GM13976 (cell line): ENCODE data around the gene KRT3.

ENCODE experiments used
- DNase-seq: peaks from one replicate; pipeline ENCODE4 v3.0.0; 2012; ENCODE audit warnings: low spot score
- CTCF ChIP-seq: IDR thresholded peaks from 2 replicates; pipeline ENCODE4 v1.5.1; 2012; ENCODE audit warnings: borderline replicate concordance, mild to moderate bottlenecking; ENCODE audit not compliant: insufficient read depth; ENCODE audit errors: extremely low read depth, missing control alignments, control extremely low read depth
- in situ Hi-C: fragments of 300-500 bp; cut with MboI; formaldehyde crosslinking; loops from one replicate; pipeline ENCODE4 v1.12.0; 2022; ENCODE audit warnings: low sequenced_read_pairs, mixed read lengths, inconsistent platforms; ENCODE audit not compliant: unreplicated experiment

Gene KRT3

DNA sequence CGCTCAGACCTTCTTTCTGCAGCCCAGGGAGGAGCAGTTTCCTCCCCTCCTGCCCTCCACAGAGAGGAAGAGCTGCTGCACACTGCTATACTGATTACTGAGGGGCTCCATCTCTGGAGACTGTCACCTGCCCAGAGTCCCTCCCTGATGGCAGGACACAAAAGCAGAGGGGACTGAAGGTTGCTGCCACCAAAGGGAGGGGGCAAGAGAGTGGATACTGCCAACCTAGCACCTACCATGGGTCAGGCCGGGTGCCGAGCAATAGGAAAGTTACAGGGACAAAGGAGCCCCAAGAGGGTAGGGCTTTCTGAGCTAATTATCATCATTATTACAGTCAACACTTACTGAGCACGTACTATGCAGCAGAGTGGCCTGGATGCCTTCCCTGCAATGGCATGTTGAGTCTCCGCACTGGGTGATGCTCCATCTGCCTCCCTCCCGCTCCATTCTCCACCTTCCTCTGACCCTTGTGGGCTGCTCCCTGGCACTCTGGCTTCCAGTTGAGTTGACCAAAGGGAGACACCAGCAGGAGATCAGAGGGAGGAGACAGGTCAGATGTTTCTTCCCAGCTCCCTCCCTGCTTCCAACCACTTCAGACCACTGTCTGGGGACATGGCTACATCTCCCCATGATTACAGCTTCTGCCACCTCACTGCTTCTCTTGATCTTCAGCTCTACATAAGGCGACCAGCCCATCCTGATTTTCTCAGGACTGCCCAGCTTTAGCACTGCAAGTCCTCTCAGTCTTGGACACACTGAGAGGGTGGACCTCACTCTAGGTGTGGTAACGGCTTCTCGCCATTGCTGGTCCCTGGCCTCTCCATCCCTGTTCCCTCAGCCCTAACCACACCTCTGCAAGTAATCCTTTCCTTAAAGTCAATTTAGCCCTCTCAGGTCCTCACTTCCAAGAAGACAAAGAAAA lies 40.8 kb upstream of the KRT3 start:
- no peak for TF ChIP-seq CTCF
- DNase-seq, result no peak
- in situ Hi-C loops, result no loop called here

DNA sequence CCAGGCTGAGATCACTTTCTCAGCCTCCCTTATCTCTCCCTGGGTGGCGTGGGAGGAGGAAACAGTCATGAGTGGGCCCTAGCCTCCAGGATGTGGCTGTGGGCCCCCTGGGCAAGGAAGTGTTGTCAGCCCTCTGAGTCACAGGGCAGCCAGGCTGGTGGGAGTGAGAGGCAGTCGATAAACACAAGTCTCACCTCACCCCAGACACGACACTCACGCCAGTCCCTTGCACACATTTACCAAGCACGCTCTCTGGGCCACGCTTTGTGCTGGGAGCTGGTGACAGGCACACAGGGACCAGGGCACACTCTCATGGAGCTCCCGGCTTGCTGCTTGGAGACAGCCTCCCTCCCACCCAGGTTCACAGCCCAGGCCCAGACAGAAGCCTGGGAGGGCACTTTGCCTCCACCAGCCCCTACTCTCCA lies 40.1 kb upstream of the KRT3 start:
- DNase-seq, result no peak
- in situ Hi-C loops, result no loop called here
- TF ChIP-seq CTCF, result no peak

DNA sequence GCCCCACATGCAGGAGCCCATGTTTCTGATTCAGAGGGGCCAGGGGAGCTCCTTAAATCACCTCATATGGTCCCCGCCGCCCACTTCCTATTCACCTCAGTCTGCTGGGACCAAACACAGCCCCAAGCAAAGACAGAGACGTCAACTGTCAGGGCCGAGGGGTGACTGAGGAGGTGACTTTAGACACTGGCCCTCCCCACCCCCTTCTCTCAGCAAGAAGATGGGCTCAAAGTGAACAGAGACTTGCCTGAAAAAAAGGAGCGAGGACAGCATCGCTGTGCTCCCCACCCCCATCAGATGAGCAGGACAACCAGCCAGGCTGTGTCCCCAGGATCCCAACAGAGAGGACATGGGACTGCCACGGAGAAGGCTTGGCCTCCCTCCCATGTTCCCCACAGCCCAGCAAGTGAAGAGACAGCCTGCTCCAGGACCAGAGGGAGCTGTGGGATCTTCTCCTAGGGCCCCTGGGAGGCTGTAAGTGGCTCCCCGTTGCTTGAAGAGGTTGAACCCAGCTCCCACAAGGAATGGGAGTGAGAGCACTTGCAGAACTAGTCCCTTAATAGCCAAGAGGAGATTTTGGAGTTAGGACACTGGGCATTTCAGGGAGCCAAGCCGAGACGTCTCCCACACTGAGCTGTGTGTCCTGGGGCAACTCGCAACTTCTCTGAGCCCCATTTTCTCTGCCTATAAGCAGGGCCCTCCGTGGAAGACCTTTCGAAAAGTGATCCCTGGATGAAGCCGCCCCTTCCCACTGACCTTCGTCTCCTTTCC lies 39.5 kb upstream of the KRT3 start:
- DNase-seq, result no peak
- in situ Hi-C loops, result no loop called here
- no peak for TF ChIP-seq CTCF

DNA sequence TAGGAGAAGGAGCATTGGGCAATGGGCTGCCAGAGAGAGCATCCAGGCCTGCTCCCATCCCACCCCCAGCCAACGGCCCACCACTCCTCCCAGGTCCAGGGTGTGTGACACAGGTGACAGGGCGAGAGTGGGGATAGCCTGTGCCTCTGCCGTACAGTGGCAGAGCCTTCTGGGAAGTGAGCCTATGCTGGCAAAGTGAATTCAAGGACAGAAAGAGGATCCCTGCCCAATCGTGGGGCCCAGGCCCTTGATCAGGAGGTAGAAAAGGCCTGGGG lies 38.7 kb upstream of the KRT3 start:
- no peak for DNase-seq
- no peak for TF ChIP-seq CTCF
- in situ Hi-C loops, result no loop called here

GRCh38 chr12:52833922-52834726 lies 38.2 kb upstream of the KRT3 start, which contains the start of gene KRT79:
Gene KRT79, minus strand, starts transcription at chr12:52834311. Its CDS starts 51 bp downstream, at chr12:52834260.
- no peak for DNase-seq
- in situ Hi-C loops, result no loop called here
- no peak for TF ChIP-seq CTCF
